ENCODE data around the gene SVOP. TPM values are rescaled to one million over a fixed set of nuclear protein-coding genes. Genes with fewer than 3 reads are reported as not detected.

The SVOP gene
- total RNA-seq, 1 donor from 2014 or later, result not detected

DNA sequence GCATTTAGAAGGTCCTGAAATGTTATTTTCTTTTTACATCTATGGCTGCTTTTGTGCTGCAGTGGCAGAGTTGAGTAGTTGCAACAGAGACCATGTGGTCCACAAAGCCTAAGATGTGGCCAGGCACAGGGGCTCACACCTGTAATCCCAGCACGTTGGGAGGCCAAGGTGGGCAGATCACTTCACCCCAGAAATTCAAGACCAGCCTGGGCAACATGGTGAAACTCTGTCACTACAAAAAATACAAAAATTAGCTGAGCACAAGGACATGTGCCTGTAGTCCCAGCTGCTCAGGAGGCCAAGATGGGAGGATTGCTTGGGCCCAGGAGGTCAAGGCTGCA, 45.0 kb upstream of the SVOP start:
- H3K27ac ChIP-seq (ENCODE audit: low read depth, low read length), result no peak overlapping the region
- H4K20me1 ChIP-seq (ENCODE audit: insufficient read depth, low read length), result no peaks in the 10 kb centered on the region
- Mint-ChIP-seq H3K4me1 (ENCODE audit: low read depth, unreplicated experiment) (no peaks in the 10 kb centered on the region), H3K4me3 (ENCODE audit: unreplicated experiment) (no peak overlapping the region), H3K36me3 (ENCODE audit: low read depth, unreplicated experiment) (peaks cover 12% of the 10 kb centered on the region), H3K27ac (ENCODE audit: unreplicated experiment) (no peak overlapping the region), H3K27me3 (ENCODE audit: low read depth, unreplicated experiment) (no peaks in the 10 kb centered on the region), H3K9me3 (ENCODE audit: unreplicated experiment) (peaks cover 6% of the 10 kb centered on the region)
- H3K36me3 ChIP-seq (ENCODE audit: insufficient read depth, low read length), result peaks cover 15% of the 10 kb centered on the region
- no peak overlapping the region for H3K9ac ChIP-seq (ENCODE audit: low read length)
- H3K9me3 ChIP-seq (ENCODE audit: insufficient read depth, low read depth, low read length), result no peaks in the 10 kb centered on the region
- DNase-seq (ENCODE audit: low read depth), result no peak
- H3K79me2 ChIP-seq (ENCODE audit: insufficient read depth, low read length), result no peaks in the 10 kb centered on the region
- H3K4me3 ChIP-seq (ENCODE audit: insufficient read depth, low read depth, low read length), result no peak overlapping the region
- no peak overlapping the region for H3K4me2 ChIP-seq (ENCODE audit: low read length)
- H3K4me1 ChIP-seq (ENCODE audit: insufficient read depth, low read length), result no peaks in the 10 kb centered on the region
- H2AFZ ChIP-seq (ENCODE audit: low read depth, low read length), result no peak overlapping the region
- no peak for FAIRE-seq
- no peak for TF ChIP-seq EZH2 (IDR thresholded peaks at IDR 0.05; ENCODE audit: insufficient read depth, low read length)
- TF ChIP-seq, protein P1, sequence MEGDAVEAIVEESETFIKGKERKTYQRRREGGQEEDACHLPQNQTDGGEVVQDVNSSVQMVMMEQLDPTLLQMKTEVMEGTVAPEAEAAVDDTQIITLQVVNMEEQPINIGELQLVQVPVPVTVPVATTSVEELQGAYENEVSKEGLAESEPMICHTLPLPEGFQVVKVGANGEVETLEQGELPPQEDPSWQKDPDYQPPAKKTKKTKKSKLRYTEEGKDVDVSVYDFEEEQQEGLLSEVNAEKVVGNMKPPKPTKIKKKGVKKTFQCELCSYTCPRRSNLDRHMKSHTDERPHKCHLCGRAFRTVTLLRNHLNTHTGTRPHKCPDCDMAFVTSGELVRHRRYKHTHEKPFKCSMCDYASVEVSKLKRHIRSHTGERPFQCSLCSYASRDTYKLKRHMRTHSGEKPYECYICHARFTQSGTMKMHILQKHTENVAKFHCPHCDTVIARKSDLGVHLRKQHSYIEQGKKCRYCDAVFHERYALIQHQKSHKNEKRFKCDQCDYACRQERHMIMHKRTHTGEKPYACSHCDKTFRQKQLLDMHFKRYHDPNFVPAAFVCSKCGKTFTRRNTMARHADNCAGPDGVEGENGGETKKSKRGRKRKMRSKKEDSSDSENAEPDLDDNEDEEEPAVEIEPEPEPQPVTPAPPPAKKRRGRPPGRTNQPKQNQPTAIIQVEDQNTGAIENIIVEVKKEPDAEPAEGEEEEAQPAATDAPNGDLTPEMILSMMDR (IDR thresholded peaks at IDR 0.05; ENCODE audit: insufficient read depth, low read depth, low read length), result no peak
- H3K27me3 ChIP-seq (ENCODE audit: insufficient read depth, low read length), result no peaks in the 10 kb centered on the region

DNA sequence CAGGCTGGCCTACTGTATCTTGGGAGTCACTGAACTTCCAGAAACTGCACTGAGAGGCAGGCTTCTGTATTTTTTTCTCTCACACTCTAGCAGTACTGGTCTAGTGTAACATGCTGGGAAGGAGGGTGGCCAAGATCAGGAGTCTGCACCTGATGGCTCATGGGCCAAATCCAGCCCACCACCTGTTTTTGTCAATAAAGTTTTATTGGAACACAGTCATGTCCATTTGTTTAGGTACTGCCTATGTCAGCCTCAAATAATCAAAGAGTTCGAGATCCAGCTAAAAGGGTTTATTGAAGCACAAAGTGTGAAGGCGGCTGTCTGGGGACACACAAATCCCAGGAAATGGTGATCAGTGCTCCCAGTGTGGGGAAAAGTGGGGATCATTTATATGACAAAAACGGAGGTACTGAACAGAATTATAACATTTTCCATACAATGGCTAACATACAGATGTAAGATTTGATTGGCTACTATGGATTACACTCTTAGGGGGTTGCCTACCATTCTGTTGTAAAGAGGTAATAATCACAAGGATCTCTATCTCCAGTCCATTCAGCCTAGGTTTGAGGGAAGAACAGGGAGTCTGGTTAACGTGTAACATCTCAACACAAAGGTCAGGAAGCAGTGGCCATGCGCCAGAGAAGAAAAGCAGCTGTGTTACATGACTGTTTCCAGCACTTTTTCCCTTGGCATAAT, 44.4 kb upstream of the SVOP start:
- peaks cover 12% of the 10 kb centered on the region for H3K36me3 Mint-ChIP-seq (ENCODE audit: low read depth, unreplicated experiment)
- DNase-seq (ENCODE audit: low read depth) (no peak), FAIRE-seq (no peak)
- H3K27ac Mint-ChIP-seq (ENCODE audit: unreplicated experiment), result no peak overlapping the region
- H3K4me1 Mint-ChIP-seq (ENCODE audit: low read depth, unreplicated experiment), result no peaks in the 10 kb centered on the region
- Histone ChIP-seq H3K79me2 (ENCODE audit: insufficient read depth, low read length) (no peaks in the 10 kb centered on the region), H3K4me1 (ENCODE audit: insufficient read depth, low read length) (no peaks in the 10 kb centered on the region), H3K4me3 (ENCODE audit: insufficient read depth, low read depth, low read length) (no peak overlapping the region), H3K9me3 (ENCODE audit: insufficient read depth, low read depth, low read length) (no peaks in the 10 kb centered on the region), H3K9ac (ENCODE audit: low read length) (no peak overlapping the region), H3K27ac (ENCODE audit: low read depth, low read length) (no peak overlapping the region), H3K27me3 (ENCODE audit: insufficient read depth, low read length) (no peaks in the 10 kb centered on the region), H4K20me1 (ENCODE audit: insufficient read depth, low read length) (no peaks in the 10 kb centered on the region), H3K4me2 (ENCODE audit: low read length) (no peak overlapping the region), H2AFZ (ENCODE audit: low read depth, low read length) (no peak overlapping the region), H3K36me3 (ENCODE audit: insufficient read depth, low read length) (peaks cover 15% of the 10 kb centered on the region)
- H3K27me3 Mint-ChIP-seq (ENCODE audit: low read depth, unreplicated experiment), result no peaks in the 10 kb centered on the region
- no peak for TF ChIP-seq EZH2 (IDR thresholded peaks at IDR 0.05; ENCODE audit: insufficient read depth, low read length)
- TF ChIP-seq, protein P1 (IDR thresholded peaks at IDR 0.05; ENCODE audit: insufficient read depth, low read depth, low read length), result no peak
- H3K4me3 Mint-ChIP-seq (ENCODE audit: unreplicated experiment), result no peak overlapping the region
- peaks cover 6% of the 10 kb centered on the region for H3K9me3 Mint-ChIP-seq (ENCODE audit: unreplicated experiment)

DNA sequence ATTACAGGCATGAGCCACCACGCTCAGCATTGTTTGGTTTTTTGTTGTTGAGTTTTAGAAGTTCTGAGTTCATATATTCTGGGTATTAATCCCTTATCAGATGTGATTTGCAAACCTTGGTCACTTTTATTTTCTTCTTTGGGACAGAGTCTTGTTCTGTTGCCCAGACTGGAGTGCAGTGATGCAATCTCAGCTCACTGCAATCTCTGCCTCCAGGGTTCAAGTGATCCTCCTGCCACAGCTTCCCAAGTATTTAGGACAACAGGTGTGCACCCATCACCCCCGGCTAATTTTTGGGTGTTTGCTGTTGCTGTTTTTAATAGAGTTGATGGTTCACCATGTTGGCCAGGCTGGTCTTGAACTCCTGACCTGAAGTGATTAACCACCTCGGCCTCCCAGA, 43.3 kb upstream of the SVOP start:
- H3K27me3 Mint-ChIP-seq (ENCODE audit: low read depth, unreplicated experiment), result no peaks in the 10 kb centered on the region
- DNase-seq (ENCODE audit: low read depth) (no peak), FAIRE-seq (no peak)
- H3K4me1 Mint-ChIP-seq (ENCODE audit: low read depth, unreplicated experiment), result no peaks in the 10 kb centered on the region
- no peaks in the 10 kb centered on the region for H4K20me1 ChIP-seq (ENCODE audit: insufficient read depth, low read length)
- no peak overlapping the region for H3K9ac ChIP-seq (ENCODE audit: low read length)
- H3K27me3 ChIP-seq (ENCODE audit: insufficient read depth, low read length), result no peaks in the 10 kb centered on the region
- H3K27ac Mint-ChIP-seq (ENCODE audit: unreplicated experiment), result no peak overlapping the region
- no peaks in the 10 kb centered on the region for H3K4me1 ChIP-seq (ENCODE audit: insufficient read depth, low read length)
- H3K4me3 Mint-ChIP-seq (ENCODE audit: unreplicated experiment), result no peak overlapping the region
- peaks cover 4% of the 10 kb centered on the region for H3K9me3 Mint-ChIP-seq (ENCODE audit: unreplicated experiment)
- H3K36me3 ChIP-seq (ENCODE audit: insufficient read depth, low read length), result peaks cover 19% of the 10 kb centered on the region
- H3K79me2 ChIP-seq (ENCODE audit: insufficient read depth, low read length), result no peaks in the 10 kb centered on the region
- peaks cover 4% of the 10 kb centered on the region for H3K36me3 Mint-ChIP-seq (ENCODE audit: low read depth, unreplicated experiment)
- H3K4me3 ChIP-seq (ENCODE audit: insufficient read depth, low read depth, low read length), result no peak overlapping the region
- TF ChIP-seq, protein P1 (IDR thresholded peaks at IDR 0.05; ENCODE audit: insufficient read depth, low read depth, low read length), result no peak
- TF ChIP-seq EZH2 (IDR thresholded peaks at IDR 0.05; ENCODE audit: insufficient read depth, low read length), result no peak
- H3K9me3 ChIP-seq (ENCODE audit: insufficient read depth, low read depth, low read length), result no peaks in the 10 kb centered on the region
- no peak overlapping the region for H2AFZ ChIP-seq (ENCODE audit: low read depth, low read length)
- no peak overlapping the region for H3K4me2 ChIP-seq (ENCODE audit: low read length)
- H3K27ac ChIP-seq (ENCODE audit: low read depth, low read length), result no peak overlapping the region

All from astrocyte (in vitro differentiated cells and primary cell).